GM12872 (cell line): ENCODE results near the gene SSR1.

ENCODE experiments used
- CTCF ChIP-seq: IDR thresholded peaks from 3 replicates; pipeline ENCODE4 v1.5.1; 2011; ENCODE audit warnings: low read depth, mild to moderate bottlenecking, low read length, moderate library complexity; ENCODE audit not compliant: insufficient read depth

SSR1 gene

GRCh38 chr6:7245668-7246393 lies 67.2 kb downstream of the SSR1 start:
- no peak for TF ChIP-seq CTCF

GRCh38 chr6:7243179-7243981 lies 69.6 kb downstream of the SSR1 start:
- TF ChIP-seq CTCF, result peak; percentile 90

GRCh38 chr6:7242835-7243178 lies 70.2 kb downstream of the SSR1 start:
- no peak for TF ChIP-seq CTCF

- TF ChIP-seq CTCF, result no peak
Measured at GRCh38 chr6:7241709-7242645, 71.0 kb downstream of the SSR1 start.

- TF ChIP-seq CTCF, result no peak
Measured at GRCh38 chr6:7241160-7241559, 71.8 kb downstream of the SSR1 start.

- TF ChIP-seq CTCF, result no peak
Measured at GRCh38 chr6:7240351-7240750, 72.6 kb downstream of the SSR1 start.

GRCh38 chr6:7239590-7239948 lies 73.4 kb downstream of the SSR1 start:
- no peak for TF ChIP-seq CTCF
